Activated naive CD8-positive, alpha-beta T cell treated with anti-CD3 and anti-CD28 coated beads, Interleukin-2, amount 10 ng/mL, durations not matched to agents 7 days and 5 days (primary cell): ENCODE data around the gene NEDD4L. TPM values are rescaled to one million over a fixed set of nuclear protein-coding genes. Genes with fewer than 3 reads are reported as not detected.

Source experiments
- ATAC-seq: fragments of 150-1000 bp; cut with Tn5 transposase; one replicate; pipeline ENCODE4 v1.10.0; 2021; ENCODE audit warnings: low read depth, moderate library complexity
- POLR2A ChIA-PET: fragments of 350-600 bp; sonication (Branson Sonifier 250); formaldehyde crosslinking; loops from one replicate; lab custom pipeline; 2021; ENCODE audit warnings: antibody characterized with exemption; lab: Charles Lee
- DNase-seq: peaks from one replicate; pipeline ENCODE4 v3.0.0; 2021
- H3K27ac Mint-ChIP-seq: one replicate; pipeline ENCODE4 v1.8.0; 2022; ENCODE audit warnings: mild to moderate bottlenecking, mixed read lengths
- H3K27me3 Mint-ChIP-seq: one replicate; pipeline ENCODE4 v1.8.0; 2022; ENCODE audit warnings: mild to moderate bottlenecking, moderate library complexity, mixed read lengths
- H3K36me3 Mint-ChIP-seq: one replicate; pipeline ENCODE4 v1.8.0; 2021; ENCODE audit warnings: mild to moderate bottlenecking, mixed read lengths
- H3K4me1 Mint-ChIP-seq: one replicate; pipeline ENCODE4 v1.8.0; 2021; ENCODE audit warnings: mixed read lengths
- H3K4me3 Mint-ChIP-seq: one replicate; pipeline ENCODE4 v1.8.0; 2022; ENCODE audit warnings: mild to moderate bottlenecking, moderate library complexity, mixed read lengths
- H3K9me3 Mint-ChIP-seq: one replicate; pipeline ENCODE4 v1.8.0; 2021; ENCODE audit warnings: mixed read lengths
- total RNA-seq, 2 experiments: library from RNA; stranded (reverse); gene quantifications; one replicate each; pipeline ENCODE4 v1.2.3, GENCODE V29; 2021

NEDD4L gene
- total RNA-seq, 2 experiments from 2014 or later = 4.4 to 7.4 TPM

GRCh38 chr18:58192519-58192918, 148.5 kb downstream of the NEDD4L start:
- H3K36me3 Mint-ChIP-seq = no peaks in the 10 kb centered on the region
- no peak overlapping the region for H3K4me3 Mint-ChIP-seq
- H3K4me1 Mint-ChIP-seq = peaks cover 11% of the 10 kb centered on the region
- POLR2A ChIA-PET = no interaction called here
- ATAC-seq = no peak
- H3K27ac Mint-ChIP-seq = no peak overlapping the region
- no peaks in the 10 kb centered on the region for H3K9me3 Mint-ChIP-seq
- DNase-seq = no peak
- peaks cover 15% of the 10 kb centered on the region for H3K27me3 Mint-ChIP-seq

DNA sequence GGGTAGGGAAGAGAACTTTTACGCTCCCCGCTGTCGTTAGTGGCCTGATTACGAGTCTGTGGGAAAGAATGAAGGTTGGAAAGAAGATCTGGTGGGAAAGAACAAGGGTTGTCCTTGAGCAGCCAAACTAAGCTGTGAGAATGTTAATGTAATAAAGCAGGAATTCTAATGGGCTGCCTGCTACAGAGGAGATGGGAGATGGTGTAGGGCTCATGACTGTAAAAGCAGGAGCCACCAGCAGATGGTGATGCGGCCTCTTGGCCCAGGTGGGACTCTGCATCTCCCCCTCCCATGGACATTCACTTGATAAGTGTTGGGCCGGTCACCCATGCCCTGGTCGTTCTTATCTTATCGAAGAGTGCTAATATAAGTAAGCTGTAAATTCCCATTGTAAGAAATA, 150.0 kb downstream of the NEDD4L start:
- H3K27me3 Mint-ChIP-seq = peaks cover 15% of the 10 kb centered on the region
- POLR2A ChIA-PET = no interaction called here

DNA sequence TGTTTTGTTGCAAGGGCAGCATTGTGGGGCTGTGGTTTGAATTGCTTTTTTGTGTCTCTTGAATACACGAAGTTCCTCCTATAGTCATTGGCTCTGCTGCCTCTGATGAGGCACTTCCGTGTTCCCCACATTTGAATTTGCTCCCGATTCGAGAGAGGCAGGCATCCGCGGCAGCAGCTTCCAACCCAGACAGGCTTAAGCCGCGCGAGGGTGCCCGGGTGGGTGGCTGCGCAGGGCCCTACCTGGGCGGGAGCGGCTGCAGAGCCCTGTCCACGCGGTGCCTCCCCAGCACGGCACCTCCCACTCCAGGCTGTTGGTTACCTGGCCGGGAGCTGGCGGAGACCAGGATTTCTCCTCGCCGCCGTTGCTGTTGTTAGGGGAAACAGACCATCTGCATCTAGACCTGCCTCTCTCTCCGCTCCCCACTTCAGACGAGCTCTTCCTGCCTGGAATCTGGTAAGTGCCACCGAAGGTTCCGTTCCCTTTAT, 151.3 kb downstream of the NEDD4L start:
- peaks cover 10% of the 10 kb centered on the region for H3K27me3 Mint-ChIP-seq
- H3K4me1 Mint-ChIP-seq = peaks cover 11% of the 10 kb centered on the region
- H3K9me3 Mint-ChIP-seq = no peaks in the 10 kb centered on the region
- H3K36me3 Mint-ChIP-seq = no peaks in the 10 kb centered on the region
- POLR2A ChIA-PET = no interaction called here
- H3K27ac Mint-ChIP-seq = no peak overlapping the region
- ATAC-seq = peak; percentile 65
- peak; percentile 37 for DNase-seq
- peak overlapping the region; percentile 84 for H3K4me3 Mint-ChIP-seq

More for the DNA sequence above, 150.0 kb downstream of the NEDD4L start:
- no peak for ATAC-seq
- H3K4me3 Mint-ChIP-seq = no peak overlapping the region
- no peaks in the 10 kb centered on the region for H3K9me3 Mint-ChIP-seq
- no peaks in the 10 kb centered on the region for H3K36me3 Mint-ChIP-seq
- DNase-seq = no peak
- peaks cover 11% of the 10 kb centered on the region for H3K4me1 Mint-ChIP-seq
- H3K27ac Mint-ChIP-seq = no peak overlapping the region

- no peaks in the 10 kb centered on the region for H3K36me3 Mint-ChIP-seq
- H3K27ac Mint-ChIP-seq = no peak overlapping the region
- peak overlapping the region; percentile 84 for H3K4me3 Mint-ChIP-seq
- peaks cover 10% of the 10 kb centered on the region for H3K27me3 Mint-ChIP-seq
- DNase-seq (no peak), ATAC-seq (no peak)
- no peaks in the 10 kb centered on the region for H3K9me3 Mint-ChIP-seq
- POLR2A ChIA-PET = no interaction called here
- H3K4me1 Mint-ChIP-seq = peaks cover 11% of the 10 kb centered on the region
Observed at GRCh38 chr18:58196164-58196563, 152.1 kb downstream of the NEDD4L start.

- Mint-ChIP-seq H3K36me3 (no peaks in the 10 kb centered on the region), H3K4me1 (peaks cover 11% of the 10 kb centered on the region), H3K9me3 (no peaks in the 10 kb centered on the region), H3K27me3 (peaks cover 10% of the 10 kb centered on the region), H3K27ac (no peak overlapping the region), H3K4me3 (no peak overlapping the region)
- ATAC-seq (no peak), DNase-seq (no peak)
- POLR2A ChIA-PET = no interaction called here
Observed at GRCh38 chr18:58196881-58197872, 153.2 kb downstream of the NEDD4L start.

DNA sequence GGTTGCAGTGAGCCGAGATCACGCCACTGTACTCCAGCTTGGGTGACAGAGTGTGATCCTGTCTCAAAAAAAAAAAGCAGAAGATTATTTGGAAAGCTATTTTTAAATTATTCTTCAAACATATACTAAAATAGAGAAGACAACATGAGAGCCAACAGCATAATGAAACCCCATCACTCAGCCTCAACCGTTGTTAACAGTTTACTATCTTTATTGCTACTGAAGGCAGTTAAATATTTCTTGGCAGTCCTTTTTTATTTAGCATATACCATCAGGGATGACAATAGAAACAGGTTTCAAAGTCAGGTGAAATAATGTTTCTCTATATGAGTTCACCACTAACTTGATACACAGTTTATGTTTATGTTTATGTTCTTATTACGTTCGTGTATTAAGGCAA, 157.2 kb downstream of the NEDD4L start:
- no peak overlapping the region for H3K27ac Mint-ChIP-seq
- ATAC-seq = no peak
- no peaks in the 10 kb centered on the region for H3K9me3 Mint-ChIP-seq
- POLR2A ChIA-PET = no interaction called here
- DNase-seq = no peak
- H3K4me1 Mint-ChIP-seq = peaks cover 1% of the 10 kb centered on the region
- no peaks in the 10 kb centered on the region for H3K36me3 Mint-ChIP-seq
- no peak overlapping the region for H3K4me3 Mint-ChIP-seq
- no peaks in the 10 kb centered on the region for H3K27me3 Mint-ChIP-seq

- no peak for ATAC-seq
Observed at GRCh38 chr18:58201733-58202730, 158.0 kb downstream of the NEDD4L start.

GRCh38 chr18:58204776-58205442, 160.9 kb downstream of the NEDD4L start:
- H3K27ac Mint-ChIP-seq = no peak overlapping the region
- no peak overlapping the region for H3K4me3 Mint-ChIP-seq
- no peaks in the 10 kb centered on the region for H3K9me3 Mint-ChIP-seq
- no peak for ATAC-seq
- peaks cover under 1% of the 10 kb centered on the region for H3K27me3 Mint-ChIP-seq
- H3K36me3 Mint-ChIP-seq = no peaks in the 10 kb centered on the region
- POLR2A ChIA-PET = no interaction called here
- peaks cover 1% of the 10 kb centered on the region for H3K4me1 Mint-ChIP-seq
- DNase-seq = no peak

More at GRCh38 chr18:58201733-58202730, 158.0 kb downstream of the NEDD4L start:
- no peaks in the 10 kb centered on the region for H3K36me3 Mint-ChIP-seq
- H3K4me3 Mint-ChIP-seq = no peak overlapping the region
- no peaks in the 10 kb centered on the region for H3K27me3 Mint-ChIP-seq
- no peaks in the 10 kb centered on the region for H3K9me3 Mint-ChIP-seq
- H3K27ac Mint-ChIP-seq = no peak overlapping the region
- POLR2A ChIA-PET = no interaction called here
- no peak for DNase-seq
- H3K4me1 Mint-ChIP-seq = peaks cover 1% of the 10 kb centered on the region

DNA sequence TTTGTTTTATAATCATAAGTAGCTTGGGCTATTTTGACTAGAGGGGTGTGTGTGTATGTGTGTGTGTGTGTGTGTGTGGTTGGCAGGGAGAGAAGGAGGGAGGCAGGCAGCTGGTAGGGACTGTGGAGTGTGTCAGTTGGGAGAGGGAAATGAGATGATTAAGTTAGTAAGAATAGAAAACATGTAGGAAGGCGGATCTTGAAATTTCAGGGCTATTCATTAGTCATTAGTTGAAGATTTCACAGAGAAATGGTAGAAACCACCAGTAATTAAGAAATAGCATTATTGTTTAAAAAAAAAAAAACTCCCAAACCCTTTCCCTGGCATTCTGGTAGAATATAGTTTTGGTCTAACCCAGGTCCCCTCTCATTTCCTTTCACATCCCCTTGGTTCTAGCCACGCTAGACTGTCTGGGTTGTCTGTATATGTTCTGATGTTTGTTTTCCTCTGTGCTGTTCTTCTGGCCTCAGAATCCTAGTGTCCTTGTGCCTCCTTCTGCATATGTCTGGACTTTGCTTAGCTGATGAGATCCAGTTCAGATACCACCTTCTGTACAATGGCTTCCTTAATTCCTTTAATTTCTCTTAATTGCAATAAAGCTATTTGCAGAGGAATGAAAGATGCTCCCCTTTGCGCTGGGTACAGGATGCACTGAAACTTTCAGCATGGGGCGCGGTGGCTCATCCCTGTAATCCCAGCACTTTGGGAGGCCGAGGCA, 161.6 kb downstream of the NEDD4L start:
- H3K9me3 Mint-ChIP-seq = peaks cover 3% of the 10 kb centered on the region
- no peak overlapping the region for H3K4me3 Mint-ChIP-seq
- no peak for DNase-seq
- peaks cover 1% of the 10 kb centered on the region for H3K4me1 Mint-ChIP-seq
- H3K36me3 Mint-ChIP-seq = no peaks in the 10 kb centered on the region
- POLR2A ChIA-PET = no interaction called here
- H3K27ac Mint-ChIP-seq = no peak overlapping the region
- H3K27me3 Mint-ChIP-seq = peaks cover 3% of the 10 kb centered on the region
- ATAC-seq = no peak

DNA sequence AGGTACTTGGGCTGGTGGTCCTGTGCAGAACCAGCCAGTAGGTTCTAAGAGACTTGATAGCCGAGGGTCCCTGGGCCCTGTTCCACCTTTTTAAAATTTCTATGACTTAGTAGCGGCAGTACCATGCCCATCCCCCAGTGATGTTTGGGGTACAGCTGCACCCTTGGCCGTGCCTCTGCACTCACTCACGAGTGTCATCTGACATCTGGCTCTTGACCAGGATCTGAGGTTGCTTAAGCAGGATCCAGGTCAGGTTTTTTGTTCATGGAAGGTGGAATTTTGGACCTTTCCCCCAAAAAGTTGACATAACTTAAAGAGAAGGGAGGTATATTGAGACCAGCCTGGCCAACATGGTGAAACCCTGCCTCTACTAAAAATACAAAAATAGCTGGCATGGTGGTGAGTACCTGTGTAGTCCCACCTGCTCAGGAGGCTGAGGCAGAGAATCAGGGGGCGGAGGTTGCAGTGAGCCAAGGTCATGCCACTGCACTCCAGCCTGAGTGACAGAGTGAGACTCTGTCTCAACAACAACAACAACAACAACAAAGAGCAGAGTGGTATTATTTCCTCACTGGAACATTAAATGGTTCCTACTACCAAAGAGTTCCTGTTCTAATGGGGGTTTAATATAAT, 163.6 kb downstream of the NEDD4L start:
- Mint-ChIP-seq H3K27me3 (peaks cover 10% of the 10 kb centered on the region), H3K27ac (no peak overlapping the region), H3K36me3 (no peaks in the 10 kb centered on the region), H3K4me1 (peaks cover 1% of the 10 kb centered on the region), H3K9me3 (peaks cover 3% of the 10 kb centered on the region), H3K4me3 (no peak overlapping the region)
- DNase-seq (no peak), ATAC-seq (no peak)
- POLR2A ChIA-PET = no interaction called here

GRCh38 chr18:58208207-58208932, 164.3 kb downstream of the NEDD4L start:
- Mint-ChIP-seq H3K9me3 (peaks cover 3% of the 10 kb centered on the region), H3K4me1 (peaks cover 3% of the 10 kb centered on the region), H3K36me3 (no peaks in the 10 kb centered on the region), H3K27ac (no peak overlapping the region), H3K27me3 (peaks cover 13% of the 10 kb centered on the region), H3K4me3 (no peak overlapping the region)
- DNase-seq (no peak), ATAC-seq (no peak)
- POLR2A ChIA-PET = no interaction called here
